ENCODE measurements around the gene USP16.
"Not testable (repeated sequence)": the region's sequence is repeated elsewhere in the genome, so short reads cannot be mapped to it uniquely, and the experiment has no call there.

USP16 gene

DNA sequence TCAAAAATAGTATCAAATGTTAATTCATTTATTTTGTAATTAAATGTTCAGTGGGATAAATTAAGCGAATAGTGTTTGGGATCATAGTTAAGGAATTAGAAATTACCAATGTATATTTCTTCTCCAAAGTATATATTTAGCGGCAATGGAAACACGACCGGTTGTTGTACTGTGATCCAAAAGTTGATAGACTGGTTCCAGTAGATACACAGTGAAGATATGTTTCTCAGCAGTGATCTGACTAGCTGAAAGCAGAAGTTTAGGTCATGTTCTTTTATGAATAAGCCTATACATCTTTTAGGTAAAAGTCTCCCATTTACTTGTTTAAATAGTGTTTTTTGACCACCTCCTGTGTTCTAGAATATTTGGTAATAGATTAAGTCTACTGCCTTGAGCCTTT lies 8.8 kb downstream of the USP16 start:
- in situ Hi-C loops (cut with MboI; ENCODE audit: low sequenced_read_pairs), result no loop called here

DNA sequence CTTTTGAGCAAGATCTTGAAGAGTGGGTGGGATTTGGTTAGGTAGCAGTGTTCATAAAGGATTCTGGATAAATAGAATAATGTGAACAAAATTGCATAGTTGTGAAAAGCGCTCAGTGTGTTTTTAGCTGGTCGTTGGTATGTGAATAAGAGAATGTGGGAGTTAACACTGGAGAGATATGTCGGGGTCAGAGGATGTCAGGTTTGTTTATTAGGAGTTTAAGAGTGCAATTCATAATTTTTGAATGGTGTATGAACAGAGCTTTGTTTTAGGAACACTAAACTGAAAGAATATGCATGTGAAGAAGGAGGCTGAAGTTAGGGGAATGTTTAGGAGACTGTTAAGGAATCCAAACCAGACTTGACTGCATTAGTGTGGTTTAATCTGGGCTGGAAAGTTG lies 9.4 kb downstream of the USP16 start:
- in situ Hi-C loops (cut with MboI; ENCODE audit: low sequenced_read_pairs), result no loop called here

DNA sequence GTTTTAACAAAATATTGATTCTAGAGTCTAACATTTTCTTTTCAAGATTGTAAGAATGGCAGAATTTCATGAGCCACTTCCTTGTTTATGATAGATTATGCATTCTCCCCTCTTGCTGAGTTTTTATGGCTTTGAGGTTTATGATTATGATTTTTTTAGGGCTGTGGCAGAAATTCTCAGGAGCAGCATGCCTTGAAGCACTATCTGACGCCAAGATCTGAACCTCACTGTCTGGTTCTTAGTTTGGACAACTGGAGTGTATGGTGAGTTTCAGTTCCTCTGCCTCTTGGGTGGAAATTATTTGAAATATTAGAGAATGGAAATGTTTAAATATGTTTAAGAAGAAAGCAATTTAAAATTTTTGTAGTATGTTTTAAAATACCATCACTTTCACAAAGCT lies 10.2 kb downstream of the USP16 start:
- in situ Hi-C loops (cut with MboI; ENCODE audit: low sequenced_read_pairs), result no loop called here

DNA sequence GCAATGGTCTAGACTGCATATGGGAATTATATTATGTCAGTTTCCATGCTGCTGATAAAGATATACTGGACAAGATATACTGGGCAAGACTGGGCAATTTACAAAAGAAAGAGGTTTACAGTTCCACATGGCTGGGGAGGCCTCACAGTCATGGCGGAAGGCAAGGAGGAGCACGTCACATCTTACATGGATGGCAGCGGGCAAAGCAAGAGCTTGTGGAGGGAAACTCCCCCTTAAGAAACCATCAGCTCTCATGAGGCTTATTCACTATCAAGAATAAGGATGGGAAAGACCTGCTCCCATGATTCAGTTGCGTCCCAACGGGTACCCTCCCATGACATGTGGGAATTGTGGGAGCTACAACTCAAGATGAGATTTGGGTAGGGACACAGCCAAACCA lies 27.8 kb downstream of the USP16 start:
- in situ Hi-C loops (cut with MboI; ENCODE audit: low sequenced_read_pairs), result no loop called here

DNA sequence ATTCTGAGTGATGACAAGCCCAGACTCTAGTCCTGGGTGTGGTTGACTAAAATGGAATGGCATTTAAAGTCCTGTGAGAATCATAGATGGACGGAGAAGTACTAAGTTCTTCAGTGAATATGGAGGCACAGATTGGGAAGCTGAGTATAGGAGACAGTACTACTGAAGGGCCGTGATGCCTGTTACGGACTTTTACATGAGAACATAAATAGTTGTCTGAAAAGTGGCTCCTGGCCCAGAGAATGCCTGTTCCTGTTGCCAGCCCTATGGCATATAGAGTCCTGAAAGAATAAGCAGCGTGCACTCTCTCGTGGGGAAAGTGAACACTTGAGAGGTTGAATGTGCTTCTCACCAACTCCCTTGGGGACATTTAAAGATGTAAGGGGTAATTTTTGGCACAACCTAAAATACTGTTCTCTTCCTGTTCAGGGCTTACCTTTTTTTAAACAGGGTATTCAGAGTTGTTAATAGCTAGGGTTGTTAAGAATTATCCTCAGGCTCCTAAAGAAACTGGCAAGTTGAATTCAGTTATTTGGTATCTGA lies 28.6 kb downstream of the USP16 start:
- in situ Hi-C loops (cut with MboI; ENCODE audit: low sequenced_read_pairs), result no loop called here

DNA sequence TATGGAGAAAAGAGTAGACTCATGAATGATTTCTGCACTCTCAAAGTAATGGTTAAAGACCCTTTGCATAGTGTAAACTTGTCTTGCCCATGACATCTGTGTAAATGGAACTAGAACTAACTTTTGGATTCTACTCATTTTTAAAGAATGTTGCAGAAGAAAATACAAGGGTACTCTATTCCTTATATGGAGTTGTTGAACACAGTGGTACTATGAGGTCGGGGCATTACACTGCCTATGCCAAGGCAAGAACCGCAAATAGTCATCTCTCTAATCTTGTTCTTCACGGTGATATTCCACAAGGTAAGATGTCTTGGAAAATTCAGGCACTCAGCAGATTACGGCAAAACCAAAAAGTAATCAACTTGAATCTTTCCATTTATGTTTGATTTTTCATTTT lies 29.2 kb downstream of the USP16 start:
- in situ Hi-C loops (cut with MboI; ENCODE audit: low sequenced_read_pairs), result no loop called here

DNA sequence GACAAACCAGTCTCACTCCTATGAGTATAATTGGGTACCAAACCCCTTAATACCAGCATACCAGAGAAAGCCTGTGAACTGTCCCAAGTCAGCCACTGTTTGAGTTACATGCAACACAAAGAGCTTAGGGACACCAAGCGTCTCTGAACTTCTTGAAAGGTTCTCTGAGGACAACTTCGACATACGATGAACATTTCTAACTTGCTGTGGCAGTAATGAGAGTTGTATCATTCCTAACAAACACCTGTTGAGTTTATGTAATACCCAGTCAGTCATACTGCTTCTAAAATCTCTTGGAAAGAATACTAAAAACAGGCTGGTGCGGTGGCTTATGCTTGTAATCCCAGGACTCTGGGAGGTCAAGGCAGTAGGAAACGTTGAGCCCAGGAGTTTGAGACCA lies 30.6 kb downstream of the USP16 start:
- in situ Hi-C loops (cut with MboI; ENCODE audit: low sequenced_read_pairs), result no loop called here

DNA sequence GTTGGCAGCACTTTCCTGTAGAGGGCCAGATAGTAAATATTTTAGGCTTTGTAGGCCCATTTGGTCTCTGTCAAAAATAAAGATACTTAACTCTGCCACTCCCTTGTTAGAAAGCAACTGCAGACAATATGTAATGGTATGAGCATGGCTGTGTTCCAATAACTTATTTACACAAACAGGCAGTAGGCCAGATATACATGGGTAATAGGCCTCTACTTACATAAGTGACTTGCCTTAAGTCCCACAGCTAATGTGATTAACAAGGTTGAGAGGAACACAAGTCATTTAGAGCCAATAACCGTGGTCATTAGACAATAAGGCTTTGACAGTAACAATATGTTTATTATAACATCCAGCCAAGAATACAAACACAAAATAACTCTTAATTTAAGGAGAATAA lies 31.5 kb downstream of the USP16 start:
- in situ Hi-C loops (cut with MboI; ENCODE audit: low sequenced_read_pairs), result no loop called here

- in situ Hi-C loops (cut with MboI; ENCODE audit: low sequenced_read_pairs), result no loop called here
Measured at GRCh38 chr21:29056538-29057050, 32.1 kb downstream of the USP16 start.

GRCh38 chr21:29064850-29065481 lies 40.5 kb downstream of the USP16 start:
- in situ Hi-C loops (cut with MboI; ENCODE audit: low sequenced_read_pairs), result no loop called here

GRCh38 chr21:29072873-29073221 lies 48.4 kb downstream of the USP16 start:
- in situ Hi-C loops (cut with MboI; ENCODE audit: low sequenced_read_pairs), result no loop called here

- in situ Hi-C loops (cut with MboI; ENCODE audit: low sequenced_read_pairs), result no loop called here
Measured at GRCh38 chr21:29073222-29074006, 48.9 kb downstream of the USP16 start, which contains the start of gene CCT8. Gene CCT8 (minus strand): TSS chr21:29073648. CDS start chr21:29073590, 58 bp downstream.

DNA sequence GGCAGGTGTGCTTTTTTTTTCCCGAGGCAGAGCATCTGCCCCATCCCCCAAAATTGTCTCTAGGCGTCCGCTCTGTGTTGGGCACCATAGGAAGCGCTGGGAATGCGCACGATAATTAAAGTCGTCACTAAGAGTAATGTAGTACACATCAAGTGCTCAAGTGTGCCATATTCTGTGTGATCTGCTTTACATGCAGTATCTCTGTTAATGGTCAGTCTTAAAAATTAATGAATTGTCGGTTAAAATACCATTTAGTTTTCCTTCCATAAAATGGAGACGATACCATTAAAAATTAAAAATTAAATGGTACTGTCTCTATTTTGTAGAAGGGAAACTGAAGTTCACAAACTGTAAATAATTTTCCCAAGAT lies 49.5 kb downstream of the USP16 start:
- in situ Hi-C loops (cut with MboI; ENCODE audit: low sequenced_read_pairs), result no loop called here

DNA sequence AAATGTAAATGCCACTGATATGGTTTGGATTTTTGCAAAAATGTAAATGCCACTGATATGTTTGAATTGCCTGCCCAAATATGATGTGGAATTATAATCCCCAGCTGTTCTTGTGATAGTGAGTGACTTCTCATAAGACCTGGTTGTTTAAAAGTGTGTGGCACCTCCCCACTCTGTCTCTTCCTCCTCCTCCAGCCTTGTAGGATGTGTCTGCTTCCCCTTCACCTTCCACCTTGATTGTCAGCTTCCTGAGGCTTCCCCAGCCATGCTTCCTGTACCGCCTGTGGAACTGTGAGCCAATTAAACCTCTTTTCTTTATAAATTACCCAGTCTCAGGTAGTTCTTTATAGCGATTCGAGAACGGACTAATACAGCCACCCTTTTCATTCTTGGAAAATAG lies 50.3 kb downstream of the USP16 start:
- in situ Hi-C loops (cut with MboI; ENCODE audit: low sequenced_read_pairs), result no loop called here

DNA sequence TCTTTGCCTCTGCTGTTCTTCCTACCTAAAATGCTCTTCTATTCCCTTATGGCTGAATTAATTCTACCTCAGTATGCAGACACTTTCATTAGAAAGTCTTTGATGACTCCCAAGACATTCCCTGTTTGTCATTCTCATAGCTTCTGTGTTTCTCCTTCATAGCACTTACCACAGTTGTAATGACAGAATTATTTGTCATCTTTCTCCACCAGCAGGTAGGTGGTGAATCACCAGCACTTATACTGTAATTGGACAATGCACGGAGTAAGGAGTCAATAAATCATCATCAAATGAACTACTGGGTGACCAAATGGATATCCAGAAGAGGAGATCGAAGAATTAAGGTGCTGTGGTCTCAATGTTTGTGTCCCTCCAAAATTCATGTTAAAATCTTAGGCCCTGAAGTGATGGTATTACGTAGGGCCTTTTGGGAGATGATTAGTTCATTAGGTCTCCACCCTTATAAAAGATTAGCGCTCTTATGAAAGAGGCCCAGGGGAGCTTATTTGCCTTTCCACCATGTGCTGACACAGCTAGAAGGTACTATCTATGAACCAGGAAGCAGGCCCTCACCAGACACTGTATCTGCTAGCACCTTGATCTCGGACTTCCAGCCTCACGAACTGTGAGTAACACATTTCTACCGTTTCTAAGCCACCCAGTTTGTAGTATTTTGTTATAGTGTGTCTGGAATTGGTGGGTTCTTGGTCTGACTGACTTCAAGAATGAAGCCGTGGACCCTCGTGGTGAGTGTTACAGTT lies 51.4 kb downstream of the USP16 start:
- in situ Hi-C loops (cut with MboI; ENCODE audit: low sequenced_read_pairs), result no loop called here

DNA sequence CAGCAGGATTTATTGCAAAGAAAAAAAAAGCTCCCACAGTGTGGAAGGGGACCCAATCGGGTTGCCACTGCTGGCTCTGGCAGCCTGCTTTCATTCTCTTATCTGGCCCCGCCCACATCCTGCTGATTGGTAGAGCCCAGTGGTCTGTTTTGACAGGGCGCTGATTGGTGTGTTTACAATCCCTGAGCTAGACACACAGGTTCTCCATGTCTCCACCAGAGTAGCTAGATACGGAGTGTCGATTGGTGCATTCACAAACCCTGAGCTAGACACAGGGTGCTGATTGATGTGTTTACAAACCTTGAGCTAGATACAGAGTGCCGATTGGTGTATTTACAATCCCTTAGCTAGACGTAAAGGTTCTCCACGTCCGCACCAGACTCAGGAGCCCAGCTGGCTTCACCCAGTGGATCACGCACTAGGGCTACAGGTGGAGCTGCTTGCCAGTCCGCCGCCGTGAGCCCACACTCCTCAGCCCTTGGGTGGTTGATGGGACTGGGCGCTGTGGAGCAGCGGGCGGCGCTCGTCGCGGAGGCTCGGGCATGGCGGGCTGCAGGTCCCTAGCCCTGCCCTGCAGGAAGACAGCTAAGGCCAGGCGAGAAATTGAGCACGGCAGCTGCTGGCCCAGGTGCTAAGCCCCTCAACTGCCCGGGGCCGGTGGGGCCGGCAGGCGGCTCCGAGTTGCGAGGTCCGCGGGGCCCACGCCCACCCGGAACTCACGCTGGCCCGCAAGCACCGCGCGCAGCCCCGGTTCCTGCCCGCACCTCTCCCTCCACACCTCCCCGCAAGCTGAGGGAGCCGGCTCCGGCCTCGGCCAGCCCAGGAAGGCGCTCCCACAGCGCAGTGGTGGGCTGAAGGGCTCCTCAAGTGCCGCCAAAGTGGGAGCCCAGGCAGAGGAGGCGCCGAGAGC lies 52.5 kb downstream of the USP16 start:
- in situ Hi-C loops (cut with MboI; ENCODE audit: low sequenced_read_pairs), result not testable (repeated sequence)

- in situ Hi-C loops (cut with MboI; ENCODE audit: low sequenced_read_pairs), result no loop called here
Measured at GRCh38 chr21:29077651-29078090, 53.2 kb downstream of the USP16 start.

DNA sequence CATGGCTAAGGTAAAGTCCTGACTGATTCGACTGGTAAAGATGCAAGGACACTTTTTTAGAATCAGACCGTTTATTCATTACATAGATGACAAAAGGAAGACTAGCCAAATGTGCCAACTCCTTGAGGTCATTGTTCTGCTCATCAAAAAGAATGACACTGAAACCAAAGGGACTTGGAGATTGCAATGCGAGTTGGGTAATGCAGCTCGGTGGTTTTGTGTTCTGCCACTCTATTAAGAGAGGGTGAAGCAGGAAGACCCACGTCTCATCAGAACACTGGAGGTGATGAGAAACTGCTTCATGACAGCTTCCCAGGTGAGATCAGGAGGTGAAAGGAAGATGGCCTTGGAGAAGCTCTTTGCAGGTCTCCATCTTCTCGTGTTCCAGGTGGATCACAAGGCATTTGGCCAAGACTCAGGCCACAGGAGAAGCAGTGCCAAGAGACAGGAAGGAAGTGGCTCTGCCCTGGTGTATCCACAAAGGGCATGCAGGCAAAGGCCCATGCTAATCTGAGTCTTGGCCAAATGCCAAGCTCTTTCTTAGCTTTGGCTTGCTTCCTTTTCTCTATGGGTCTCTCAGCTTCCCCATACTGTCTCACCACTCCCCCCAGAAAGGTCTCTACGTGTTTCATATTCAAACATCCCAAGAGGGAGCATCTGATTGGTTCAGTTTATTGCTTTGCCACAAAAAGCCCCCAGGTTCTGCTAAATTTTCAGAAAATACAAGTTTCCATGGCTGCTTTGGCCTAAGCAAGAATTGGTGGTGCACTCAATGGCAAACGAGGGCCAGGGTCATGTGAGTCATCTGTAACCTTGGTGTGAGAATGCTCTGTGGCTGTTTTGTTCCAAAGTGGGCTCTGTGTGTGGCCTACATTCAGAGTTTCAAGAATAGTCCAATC lies 54.6 kb downstream of the USP16 start:
- in situ Hi-C loops (cut with MboI; ENCODE audit: low sequenced_read_pairs), result no loop called here

GRCh38 chr21:29080454-29080941 lies 56.0 kb downstream of the USP16 start:
- in situ Hi-C loops (cut with MboI; ENCODE audit: low sequenced_read_pairs), result no loop called here

All from hTERT RPE-1 (cell line).